Upper lobe of left lung (tissue), 6 donors: ENCODE results near the gene FREM1. TPM values are rescaled to one million over a fixed set of nuclear protein-coding genes. Genes with fewer than 3 reads are reported as not detected.

Experiments
- ATAC-seq, 2 donors: fragments of 200-7000 bp; cut with Tn5 transposase; one replicate each; pipeline ENCODE4 v1.9.1; 2022; ENCODE audit warnings: mild to moderate bottlenecking in 2 of 2, moderate library complexity in 2 of 2; ENCODE audit not compliant: low FRiP score in 2 of 2
- DNase-seq, 2 donors: peaks; one replicate each; pipeline ENCODE4 v3.0.0-alpha.2; 2019 to 2020
- H3K27ac ChIP-seq, 4 donors: fragments of 200-600 bp; sonication (generic); one replicate each; pipeline ENCODE4 v1.5.1; 2016 to 2019
- H3K27me3 ChIP-seq, 4 donors: fragments of 200-600 bp; sonication (generic); one replicate each; pipeline ENCODE4 v1.5.1; 2017 to 2019
- H3K36me3 ChIP-seq, 4 donors: fragments of 200-600 bp; sonication (generic); one replicate each; pipeline ENCODE4 v1.5.1; 2016 to 2019
- H3K4me1 ChIP-seq, 4 donors: fragments of 200-600 bp; sonication (generic); one replicate each; pipeline ENCODE4 v1.5.1; 2018 to 2019
- H3K4me3 ChIP-seq, 4 donors: fragments of 200-600 bp; sonication (generic); one replicate each; pipeline ENCODE4 v1.5.1; 2017 to 2019; ENCODE audit warnings: mild to moderate bottlenecking in 2 of 4, moderate library complexity in 1 of 4
- H3K9me3 ChIP-seq, 4 donors: fragments of 200-600 bp; sonication (generic); one replicate each; pipeline ENCODE4 v1.5.1; 2018 to 2019
- CTCF ChIP-seq, 6 experiments: fragments of 450-650 bp in 4 of 6; fragments of 200-600 bp in 2 of 6; sonication (generic) in 2 of 6; IDR thresholded peaks; one replicate each; pipeline ENCODE4 v1.5.1; 2016 to 2019; ENCODE audit warnings: antibody characterized with exemption in 6 of 6
- EP300 ChIP-seq, 4 donors: sonication (generic); formaldehyde crosslinking; IDR thresholded peaks; one replicate each; pipeline ENCODE4 v1.5.1; 2017; ENCODE audit warnings: antibody characterized with exemption in 4 of 4, control low read depth in 2 of 4
- POLR2A ChIP-seq, 4 donors: fragments of 450-650 bp; IDR thresholded peaks; one replicate each; pipeline ENCODE4 v1.5.1; 2016 to 2017; ENCODE audit warnings: antibody characterized with exemption in 4 of 4, mild to moderate bottlenecking in 2 of 4
- POLR2AphosphoS5 ChIP-seq, 2 donors: sonication (generic); formaldehyde crosslinking; IDR thresholded peaks; one replicate each; pipeline ENCODE4 v1.5.1; 2017; ENCODE audit warnings: antibody characterized with exemption in 2 of 2
- WGBS, 2 donors: methylation state at CpG; one replicate each; pipeline ENCODE4 v1.1.5; 2017 to 2018; 5-methylcytosine and 5-hydroxymethylcytosine counted together
- total RNA-seq, 6 donors: library from RNA; depleted of rRNA in 4 of 6; stranded (reverse); fragments of >200 nt in 4 of 6; gene quantifications; one replicate each; pipeline versions ENCODE4 v1.1.0 to v1.2.1, GENCODE V29; 2016 to 2021
- donor health status: DM: no; HTN: no; CAD: no; lungs with moderate emphysema.
- donor health status: DM: no; HTN: yes; CAD: no; lungs with severe emphysema.

Gene FREM1
- total RNA-seq, 6 donors from 2014 or later = 1.1 to 6.3 (median 2.8) TPM

GRCh38 chr9:14907360-14907685 lies 2.9 kb downstream of the FREM1 start:
- Histone ChIP-seq H3K27me3 (no peaks in the 10 kb centered on the region), H3K4me3 (no peak overlapping the region), H3K36me3 (no peaks in the 10 kb centered on the region), H3K4me1 (no peaks in the 10 kb centered on the region), H3K9me3 (no peaks in the 10 kb centered on the region), H3K27ac (no peak overlapping the region)
- DNase-seq = no peak
- ATAC-seq = no peak
- TF ChIP-seq CTCF (IDR thresholded peaks at IDR 0.05) (no peak), POLR2AphosphoS5 (IDR thresholded peaks at IDR 0.05) (no peak), POLR2A (IDR thresholded peaks at IDR 0.05) (no peak), EP300 (IDR thresholded peaks at IDR 0.05) (no peak)
- 71 to 84% methylated on average over 5 of the region's 5 CpGs for WGBS, 2 donors

DNA sequence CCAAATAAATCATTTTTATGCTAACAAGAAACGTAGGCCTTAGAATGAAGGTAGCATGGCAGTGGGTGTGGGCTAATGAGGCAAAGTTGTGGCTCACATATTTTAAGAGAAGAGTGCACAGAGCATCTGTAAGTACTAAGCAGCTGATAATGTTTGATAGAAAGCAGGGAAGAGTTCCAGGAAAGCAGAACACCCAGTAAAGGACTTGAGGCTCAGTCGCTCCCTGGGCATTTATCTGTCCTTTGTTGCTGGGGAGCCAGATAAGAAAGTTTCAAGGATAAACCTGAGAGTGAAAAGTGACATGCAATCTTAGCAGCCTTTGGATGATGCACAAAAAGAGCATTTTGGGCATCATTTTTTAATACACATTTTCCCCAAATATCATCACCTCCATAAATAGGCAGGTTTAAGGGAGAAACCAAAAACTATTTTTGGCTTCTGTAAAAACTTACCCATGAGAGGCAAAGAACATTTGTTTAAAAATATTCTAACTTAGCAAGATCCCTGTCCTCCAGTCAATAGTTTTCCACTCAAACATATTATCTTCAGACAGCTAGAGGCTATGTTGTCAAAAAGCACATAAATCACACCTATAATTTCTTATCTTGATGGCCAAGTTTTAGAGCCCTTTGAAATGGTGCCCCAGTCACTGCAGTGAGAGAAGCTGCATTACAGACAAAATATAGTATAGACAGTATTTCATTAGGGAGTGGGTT lies 3.4 kb downstream of the FREM1 start:
- ATAC-seq (no peak), DNase-seq (no peak)
- H3K27me3 ChIP-seq = no peaks in the 10 kb centered on the region
- WGBS, 2 donors = 66 to 80% methylated on average over 2 of the region's 2 CpGs
- no peak for TF ChIP-seq EP300 (IDR thresholded peaks at IDR 0.05)
- TF ChIP-seq POLR2AphosphoS5 (IDR thresholded peaks at IDR 0.05) = no peak
- TF ChIP-seq CTCF (IDR thresholded peaks at IDR 0.05) = no peak
- no peak for TF ChIP-seq POLR2A (IDR thresholded peaks at IDR 0.05)
- H3K9me3 ChIP-seq = no peaks in the 10 kb centered on the region
- no peak overlapping the region for H3K27ac ChIP-seq
- no peaks in the 10 kb centered on the region for H3K4me1 ChIP-seq
- H3K4me3 ChIP-seq = no peak overlapping the region
- no peaks in the 10 kb centered on the region for H3K36me3 ChIP-seq

- no peaks in the 10 kb centered on the region for H3K27me3 ChIP-seq
- no peak for TF ChIP-seq CTCF (IDR thresholded peaks at IDR 0.05)
- no peak for TF ChIP-seq POLR2A (IDR thresholded peaks at IDR 0.05)
- no peak for TF ChIP-seq POLR2AphosphoS5 (IDR thresholded peaks at IDR 0.05)
- no peak for TF ChIP-seq EP300 (IDR thresholded peaks at IDR 0.05)
- H3K36me3 ChIP-seq = no peaks in the 10 kb centered on the region
- peak in 1 of 2 donors; percentile 57 for ATAC-seq
- no peak overlapping the region for H3K4me3 ChIP-seq
- no peaks in the 10 kb centered on the region for H3K9me3 ChIP-seq
- H3K4me1 ChIP-seq = no peaks in the 10 kb centered on the region
- no peak for DNase-seq
- WGBS, 2 donors = 56 to 59% methylated on average over 5 of the region's 5 CpGs
- no peak overlapping the region for H3K27ac ChIP-seq
Measured at GRCh38 chr9:14906000-14906399, 4.2 kb downstream of the FREM1 start.

- 48 to 61% methylated on average over 1 of the region's 1 CpG for WGBS, 2 donors
- H3K27ac ChIP-seq = no peak overlapping the region
- H3K27me3 ChIP-seq = no peaks in the 10 kb centered on the region
- no peak for ATAC-seq
- H3K4me3 ChIP-seq = no peak overlapping the region
- no peak for DNase-seq
- no peaks in the 10 kb centered on the region for H3K4me1 ChIP-seq
- H3K36me3 ChIP-seq = no peaks in the 10 kb centered on the region
- H3K9me3 ChIP-seq = no peaks in the 10 kb centered on the region
- TF ChIP-seq POLR2A (IDR thresholded peaks at IDR 0.05) = no peak
- no peak for TF ChIP-seq CTCF (IDR thresholded peaks at IDR 0.05)
- no peak for TF ChIP-seq EP300 (IDR thresholded peaks at IDR 0.05)
- no peak for TF ChIP-seq POLR2AphosphoS5 (IDR thresholded peaks at IDR 0.05)
Measured at GRCh38 chr9:14903040-14903439, 7.2 kb downstream of the FREM1 start.

DNA sequence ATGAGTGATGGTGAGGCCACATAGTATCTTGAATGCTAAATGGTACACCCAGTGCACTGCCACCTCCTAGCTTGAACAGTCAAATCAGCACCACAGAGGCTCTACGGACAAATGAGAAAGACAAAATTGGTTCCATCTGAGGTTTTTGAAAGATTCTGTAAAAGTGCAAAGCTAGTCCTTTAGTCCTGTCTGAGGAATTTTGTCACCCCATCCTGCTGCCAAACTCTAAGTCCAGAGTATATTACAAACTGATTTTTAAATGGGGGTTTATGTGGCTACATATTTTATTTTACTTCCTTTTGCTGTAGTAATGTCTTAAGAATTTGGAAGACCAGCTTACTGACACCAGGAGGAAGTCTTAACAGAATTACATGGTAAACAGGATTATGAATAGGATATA lies 7.7 kb downstream of the FREM1 start:
- 71 to 80% methylated on average over 1 of the region's 1 CpG for WGBS, 2 donors
- H3K27ac ChIP-seq = no peak overlapping the region
- H3K4me3 ChIP-seq = no peak overlapping the region
- H3K36me3 ChIP-seq = no peaks in the 10 kb centered on the region
- H3K4me1 ChIP-seq = no peaks in the 10 kb centered on the region
- ATAC-seq = no peak
- DNase-seq = no peak
- no peaks in the 10 kb centered on the region for H3K27me3 ChIP-seq
- H3K9me3 ChIP-seq = no peaks in the 10 kb centered on the region
- TF ChIP-seq POLR2A (IDR thresholded peaks at IDR 0.05) (no peak), CTCF (IDR thresholded peaks at IDR 0.05) (no peak)
